B cell (primary cell): ENCODE results near the gene ATP1A4. TPM values are rescaled to one million over a fixed set of nuclear protein-coding genes. Genes with fewer than 3 reads are reported as not detected.

Experiments
- ATAC-seq: fragments of 200-7000 bp; cut with Tn5 transposase; one replicate; pipeline ENCODE4 v1.10.0; 2021; ENCODE audit warnings: low read depth, mild to moderate bottlenecking, moderate number of reproducible peaks, moderate library complexity
- CTCF ChIA-PET: fragments of 350-600 bp; sonication (Branson Sonifier 250); formaldehyde crosslinking; loops from one replicate; lab custom pipeline; 2021; ENCODE audit warnings: antibody characterized with exemption, inconsistent platforms; lab: Charles Lee
- POLR2A ChIA-PET: fragments of 350-600 bp; sonication (Branson Sonifier 250); formaldehyde crosslinking; loops from one replicate; lab custom pipeline; 2021; ENCODE audit warnings: antibody characterized with exemption; lab: Charles Lee
- DNase-seq: peaks from one replicate; pipeline ENCODE4 v3.0.0; 2013
- H2AFZ ChIP-seq: 2 replicates; pipeline ENCODE4 v1.6.1; 2012; ENCODE audit warnings: mild to moderate bottlenecking, low read depth, low read length; ENCODE audit not compliant: insufficient read depth, poor library complexity, severe bottlenecking
- H3K27ac ChIP-seq, 2 donors: 1 replicate in 1 of 2; 2 replicates in 1 of 2; pipeline ENCODE4 v1.5.1; 2012 to 2013; ENCODE audit warnings: low read length in 2 of 2, mild to moderate bottlenecking in 2 of 2, moderate library complexity in 1 of 2
- H3K27me3 ChIP-seq, 4 experiments: fragments of 200-600 bp in 1 of 4; sonication (generic) in 1 of 4; replicated peaks in 1 of 4; 1 replicate in 2 of 4; 2 replicates in 2 of 4; pipeline versions ENCODE4 v1.6.1 to v1.7.0; 2013 to 2016; ENCODE audit warnings: low read length in 3 of 4, mild to moderate bottlenecking in 2 of 4, mixed read lengths in 1 of 4, moderate library complexity in 1 of 4; ENCODE audit not compliant: insufficient read depth in 4 of 4, control insufficient read depth in 3 of 4; ENCODE audit errors: control extremely low read depth in 1 of 4
- H3K36me3 ChIP-seq, 2 experiments: replicated peaks in 1 of 2; 1 replicate in 1 of 2; 2 replicates in 1 of 2; pipeline versions ENCODE4 v1.6.1 to v1.7.1; 2013; ENCODE audit warnings: low read length in 1 of 2; ENCODE audit not compliant: insufficient read depth in 2 of 2, control insufficient read depth in 1 of 2; ENCODE audit errors: control extremely low read depth in 1 of 2, extremely low read depth in 1 of 2
- H3K4me1 ChIP-seq, 2 donors: fragments of 200-600 bp in 1 of 2; sonication (generic) in 1 of 2; 1 replicate in 1 of 2; 2 replicates in 1 of 2; pipeline versions ENCODE4 v1.5.1 to v1.6.1; 2013 to 2017; ENCODE audit warnings: low read length in 2 of 2; ENCODE audit not compliant: control insufficient read depth in 2 of 2, insufficient read depth in 2 of 2
- H3K4me2 ChIP-seq: replicated peaks from 2 replicates; pipeline ENCODE3; 2012; ENCODE audit warnings: mild to moderate bottlenecking, low read depth, low read length; ENCODE audit not compliant: poor library complexity, severe bottlenecking
- H3K4me3 ChIP-seq, 5 experiments: fragments of 200-600 bp in 1 of 5; sonication (generic) in 1 of 5; 1 replicate in 3 of 5; 2 replicates in 2 of 5; pipeline versions ENCODE4 v1.5.1 to v1.7.0; 2011 to 2016; ENCODE audit warnings: low read length in 4 of 5, mild to moderate bottlenecking in 4 of 5, low read depth in 2 of 5, control low read depth in 1 of 5, moderate library complexity in 1 of 5; ENCODE audit not compliant: insufficient read depth in 1 of 5; ENCODE audit errors: control extremely low read depth in 1 of 5, extremely low read depth in 1 of 5
- H3K79me2 ChIP-seq: fragments of 200-600 bp; sonication (generic); one replicate; pipeline ENCODE4 v1.6.0; 2016; ENCODE audit warnings: low read length; ENCODE audit not compliant: control insufficient read depth, insufficient read depth
- H3K9ac ChIP-seq: fragments of 200-600 bp; sonication (generic); 2 replicates; pipeline ENCODE4 v1.6.1; 2017; ENCODE audit warnings: mild to moderate bottlenecking, low read length, moderate library complexity
- H3K9me3 ChIP-seq, 3 donors: one replicate each; pipeline versions ENCODE4 v1.6.1 to v1.7.1; 2013; ENCODE audit warnings: low read length in 2 of 3; ENCODE audit not compliant: control insufficient read depth in 2 of 3, insufficient read depth in 1 of 3; ENCODE audit errors: control extremely low read depth in 1 of 3
- H4K20me1 ChIP-seq: 2 replicates; pipeline ENCODE4 v1.6.0; 2012; ENCODE audit warnings: mild to moderate bottlenecking, low read length; ENCODE audit not compliant: insufficient read depth, control insufficient read depth, poor library complexity, severe bottlenecking
- H3K27ac Mint-ChIP-seq: one replicate; pipeline ENCODE4 v1.8.0; 2021; ENCODE audit warnings: mixed read lengths
- H3K27me3 Mint-ChIP-seq: one replicate; pipeline ENCODE4 v1.8.0; 2021; ENCODE audit warnings: mixed read lengths
- H3K4me1 Mint-ChIP-seq: one replicate; pipeline ENCODE4 v1.8.0; 2021; ENCODE audit warnings: mixed read lengths
- H3K4me3 Mint-ChIP-seq: one replicate; pipeline ENCODE4 v1.8.0; 2021; ENCODE audit warnings: mixed read lengths
- H3K9me3 Mint-ChIP-seq: one replicate; pipeline ENCODE4 v1.8.0; 2022; ENCODE audit warnings: mixed read lengths; ENCODE audit not compliant: insufficient read depth
- CTCF ChIP-seq: fragments of 200-600 bp; IDR thresholded peaks from one replicate; pipeline ENCODE4 v1.8.0; 2022; ENCODE audit warnings: antibody characterized with exemption, mild to moderate bottlenecking
- EZH2 ChIP-seq: IDR thresholded peaks from 2 replicates; pipeline ENCODE4 v1.6.1; 2012; ENCODE audit warnings: borderline replicate concordance, low read depth, mild to moderate bottlenecking, moderate library complexity, low read length; ENCODE audit not compliant: insufficient read depth, poor library complexity, severe bottlenecking
- WGBS: methylation state at CpG from one replicate; pipeline ENCODE4 v1.1.5; 2013; ENCODE audit warnings: missing lambda C conversion rate; ENCODE audit not compliant: insufficient coverage; 5-methylcytosine and 5-hydroxymethylcytosine counted together
- intact Hi-C: fragments of 100-400 bp; cut with micrococcal nuclease; formaldehyde crosslinking; loops from one replicate; pipeline ENCODE4 v1.10.0; 2022
- polyA plus RNA-seq: library from polyadenylated mRNA; depleted of rRNA; stranded (reverse); fragments of >200 nt; gene quantifications from 2 replicates; pipeline ENCODE4 v1.2.3, GENCODE V29; 2012
- total RNA-seq, 2 donors: library from RNA; stranded (reverse); fragments of 120-200 nt in 1 of 2; gene quantifications; 1 replicate in 1 of 2; 2 replicates in 1 of 2; pipeline versions ENCODE4 v1.2.3 to v1.2.4, GENCODE V29; 2013 to 2022

Gene ATP1A4
- total and polyA plus RNA-seq, 2 donors (not counting 1 experiment from before 2014, with no cell fraction given) = 0.12 TPM; not detected in 1

GRCh38 chr1:160154790-160155189 is 3.4 kb downstream of the ATP1A4 start:
- Histone ChIP-seq H3K79me2 (no peaks in the 10 kb centered on the region), H3K36me3 (no peaks in the 10 kb centered on the region), H3K4me3 (no peak overlapping the region), H3K27ac (no peak overlapping the region), H3K4me2 (no peak overlapping the region), H2AFZ (no peak overlapping the region), H3K4me1 (no peaks in the 10 kb centered on the region), H3K27me3 (no peaks in the 10 kb centered on the region), H3K9me3 (no peaks in the 10 kb centered on the region), H3K9ac (no peak overlapping the region), H4K20me1 (no peaks in the 10 kb centered on the region)
- peaks cover 15% of the 10 kb centered on the region for H3K27me3 Mint-ChIP-seq
- TF ChIP-seq CTCF = no peak
- TF ChIP-seq EZH2 = no peak
- no peaks in the 10 kb centered on the region for H3K4me1 Mint-ChIP-seq
- WGBS = 45% methylated on average over 3 of the region's 3 CpGs
- ChIA-PET CTCF (no interaction called here), POLR2A (no interaction called here)
- ATAC-seq (no peak), DNase-seq (no peak)
- no peak overlapping the region for H3K27ac Mint-ChIP-seq
- no peak overlapping the region for H3K4me3 Mint-ChIP-seq
- H3K9me3 Mint-ChIP-seq = no peaks in the 10 kb centered on the region
- intact Hi-C loops = no loop called here

GRCh38 chr1:160156361-160156760 is 5.0 kb downstream of the ATP1A4 start:
- Histone ChIP-seq H3K27ac (no peak overlapping the region), H3K27me3 (no peaks in the 10 kb centered on the region), H3K79me2 (no peaks in the 10 kb centered on the region), H3K9ac (no peak overlapping the region), H3K36me3 (no peaks in the 10 kb centered on the region), H3K4me1 (no peaks in the 10 kb centered on the region), H4K20me1 (no peaks in the 10 kb centered on the region), H2AFZ (no peak overlapping the region), H3K4me3 (no peak overlapping the region), H3K9me3 (no peaks in the 10 kb centered on the region), H3K4me2 (no peak overlapping the region)
- 100% methylated on average over 1 of the region's 5 CpGs for WGBS
- ChIA-PET POLR2A (no interaction called here), CTCF (interaction anchor here (1.0 kb wide), 1 partner anchor 221 kb away, joined by 3 read pairs; no protein-coding TSS in a partner anchor)
- H3K9me3 Mint-ChIP-seq = no peaks in the 10 kb centered on the region
- intact Hi-C loops = no loop called here
- no peak overlapping the region for H3K4me3 Mint-ChIP-seq
- H3K4me1 Mint-ChIP-seq = no peaks in the 10 kb centered on the region
- ATAC-seq (no peak), DNase-seq (no peak)
- TF ChIP-seq CTCF (no peak), EZH2 (no peak)
- no peak overlapping the region for H3K27ac Mint-ChIP-seq
- H3K27me3 Mint-ChIP-seq = peaks cover 15% of the 10 kb centered on the region
